ENCODE results near the gene ALDH2. TPM values are rescaled to one million over a fixed set of nuclear protein-coding genes. Genes with fewer than 3 reads are reported as not detected.
"Not testable (repeated sequence)": the region's sequence is repeated elsewhere in the genome, so short reads cannot be mapped to it uniquely, and the experiment has no call there.

ALDH2 gene
- total RNA-seq, 1 donor from 2014 or later, result 23.9 TPM

- DNase-seq, result no peak
Observed at GRCh38 chr12:111827907-111828306, 61.2 kb downstream of the ALDH2 start.

DNA sequence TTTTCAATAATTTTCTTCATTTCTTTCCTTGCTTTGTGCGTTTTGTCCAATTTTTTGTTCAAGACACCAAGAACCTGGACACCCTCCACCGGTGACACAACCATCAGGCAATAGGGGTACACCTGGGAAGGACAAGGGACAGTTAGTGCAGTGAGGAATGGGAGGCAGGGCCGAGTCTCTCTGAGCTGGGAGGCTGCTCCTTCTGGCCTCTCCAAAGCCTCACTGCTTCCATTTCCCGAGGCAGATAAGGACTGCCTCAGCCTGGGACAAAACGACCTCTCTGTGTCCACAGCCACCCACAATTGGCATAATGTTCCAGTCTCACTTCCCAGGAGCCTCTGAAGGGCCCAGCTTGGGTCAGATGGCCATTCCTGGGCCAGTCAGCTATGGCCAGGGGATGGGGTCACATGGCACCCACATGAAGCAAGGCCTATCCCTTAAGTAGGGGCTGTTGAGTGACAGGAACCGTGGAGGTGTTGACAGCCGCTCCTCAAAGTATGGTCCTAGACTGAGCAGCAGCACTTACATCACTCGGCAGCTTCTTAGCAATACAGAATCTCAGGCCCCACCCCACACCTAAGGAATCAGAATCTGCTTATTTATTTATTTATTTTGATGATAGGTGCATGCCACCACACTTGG, 61.7 kb downstream of the ALDH2 start:
- no peak for DNase-seq

GRCh38 chr12:111829635-111830034, 62.9 kb downstream of the ALDH2 start:
- not testable (repeated sequence) for DNase-seq

GRCh38 chr12:111834740-111835386, 68.1 kb downstream of the ALDH2 start:
- DNase-seq, result not testable (repeated sequence)

DNA sequence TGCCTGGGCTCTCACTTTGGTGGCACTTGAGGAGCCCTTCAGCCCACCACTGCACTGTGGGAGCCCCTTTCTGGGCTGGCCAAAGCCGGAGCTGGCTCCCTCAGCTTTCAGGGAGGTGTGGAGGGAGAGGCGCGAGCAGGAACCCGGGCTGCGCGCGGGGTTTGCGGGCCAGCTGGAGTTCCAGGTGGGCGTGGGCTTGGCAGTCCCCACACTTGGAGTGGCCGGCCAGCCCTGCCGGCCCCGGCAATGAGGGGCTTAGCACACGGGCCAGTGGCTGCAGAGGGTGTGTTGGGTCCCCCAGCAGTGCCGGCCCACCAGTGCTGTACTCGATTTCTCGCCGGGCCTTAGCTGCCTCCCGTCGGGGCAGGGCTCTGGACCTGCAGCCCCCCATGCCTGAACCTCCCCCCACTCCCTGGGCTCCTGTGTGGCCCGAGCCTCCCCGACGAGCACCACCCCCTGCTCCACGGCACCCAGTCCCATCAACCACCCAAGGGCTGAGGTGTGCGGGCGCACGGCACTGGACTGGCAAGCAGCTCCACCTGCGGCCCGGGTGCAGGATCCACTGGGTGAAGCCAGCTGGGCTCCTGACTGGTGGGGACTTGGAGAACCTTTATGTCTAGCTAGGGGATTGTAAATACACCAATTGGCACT, 68.9 kb downstream of the ALDH2 start:
- not testable (repeated sequence) for DNase-seq

GRCh38 chr12:111838353-111838752, 71.6 kb downstream of the ALDH2 start:
- DNase-seq, result no peak

DNA sequence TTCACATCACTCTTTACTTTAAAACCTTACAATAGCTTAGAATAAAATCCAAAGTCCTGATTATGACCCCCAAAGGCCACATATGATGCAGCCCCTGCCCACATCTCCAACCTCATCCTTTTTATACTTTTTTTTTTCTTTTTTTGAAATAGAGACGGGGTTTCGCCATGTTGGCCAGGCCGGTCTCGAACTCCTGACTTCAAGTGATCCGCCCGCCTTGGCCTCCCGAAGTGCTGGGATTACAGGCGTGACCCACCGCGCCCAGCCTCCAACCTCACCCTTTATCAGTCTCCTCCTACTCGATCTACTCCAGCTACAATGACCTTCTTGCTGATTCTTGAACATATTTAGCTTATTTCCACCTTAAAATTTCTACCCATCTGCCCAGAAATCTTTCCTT, 74.1 kb downstream of the ALDH2 start:
- no peak for DNase-seq

- no peak for DNase-seq
Observed at GRCh38 chr12:111841236-111841749, 74.6 kb downstream of the ALDH2 start.

- peak; percentile 98 for DNase-seq
Observed at GRCh38 chr12:111841750-111842555, 75.2 kb downstream of the ALDH2 start, which contains the start of gene MAPKAPK5. MAPKAPK5 (plus strand) TSS chr12:111842228; CDS start chr12:111842734, 506 bp downstream.

GRCh38 chr12:111842556-111843396, 76.0 kb downstream of the ALDH2 start:
- no peak for DNase-seq

- no peak for DNase-seq
Observed at GRCh38 chr12:111846016-111846415, 79.3 kb downstream of the ALDH2 start.

DNA sequence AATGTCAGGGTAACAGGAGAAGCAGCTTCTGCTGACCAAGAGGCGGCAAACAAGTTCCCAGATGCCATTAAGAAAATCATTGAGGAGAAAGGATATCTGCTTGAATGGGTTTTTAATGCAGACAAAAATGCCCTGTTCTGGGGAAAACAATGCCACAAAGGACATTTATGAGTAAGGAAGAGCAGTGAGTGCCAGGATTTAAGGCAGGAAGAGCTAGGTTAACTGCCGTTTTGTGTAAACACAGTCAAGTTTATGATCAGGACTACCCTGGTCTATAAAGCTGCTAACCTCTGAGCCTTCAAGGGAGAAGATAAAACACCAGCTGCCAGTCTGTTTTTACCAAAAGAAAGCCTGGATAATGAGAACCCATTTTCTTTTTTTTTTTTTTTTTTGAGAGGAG, 83.8 kb downstream of the ALDH2 start:
- no peak for DNase-seq

DNA sequence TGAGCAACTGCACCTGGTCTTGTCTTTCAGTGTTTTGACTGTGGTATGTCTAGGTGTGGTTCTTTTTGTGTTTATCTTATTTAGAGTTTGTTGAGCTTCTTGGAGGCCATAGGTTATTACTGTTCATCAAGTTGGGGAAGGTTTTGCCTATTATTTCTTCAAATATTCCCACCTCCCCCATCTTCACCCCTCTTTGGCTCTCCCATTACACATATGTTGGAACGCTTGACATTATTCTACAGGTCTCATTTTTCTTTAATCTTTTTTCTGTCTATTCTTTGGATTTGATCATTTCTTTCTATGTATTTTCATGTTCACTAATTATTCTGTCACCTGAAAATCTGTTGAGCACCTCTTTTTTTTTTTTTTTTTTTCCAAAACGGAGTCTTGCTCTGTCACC, 91.5 kb downstream of the ALDH2 start:
- DNase-seq, result no peak

GRCh38 chr12:111858778-111859177, 92.0 kb downstream of the ALDH2 start:
- no peak for DNase-seq

DNA sequence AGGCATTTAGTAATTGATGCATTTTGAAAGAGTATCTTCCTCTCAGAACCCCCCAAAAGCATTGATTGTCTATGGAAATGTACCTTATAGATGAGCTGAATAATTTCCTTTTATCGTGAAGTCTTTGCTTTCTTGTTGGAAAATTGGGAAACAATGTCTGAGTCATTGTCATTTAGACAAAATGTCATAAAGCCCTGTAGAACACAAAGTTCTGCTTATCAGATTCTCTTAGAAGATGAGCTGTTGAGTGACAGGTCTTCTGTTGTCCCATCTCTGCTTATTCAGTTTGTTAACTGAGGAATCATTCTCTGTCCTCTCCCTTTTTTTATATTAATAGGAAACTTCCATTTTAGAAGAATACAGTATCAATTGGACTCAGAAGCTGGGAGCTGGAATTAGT, 98.2 kb downstream of the ALDH2 start:
- no peak for DNase-seq

Small RNA genes lying within 50 kb of the gene (small RNA-seq; reads per million reads assigned to genes)
- gene MIR6761 (ENCODE audit: low replicate concordance), result 0.15 reads per million

Other genes with a start within 250 kb of the ALDH2 start
- 51.4 TPM for gene ATXN2, start 167.6 kb upstream of the ALDH2 start, total RNA-seq
- gene BRAP, start 81.0 kb upstream of the ALDH2 start, total RNA-seq, result 20.5 TPM
- 21.2 TPM for gene ACAD10, start 80.9 kb upstream of the ALDH2 start, total RNA-seq
- 38.7 TPM for gene MAPKAPK5, start 75.3 kb downstream of the ALDH2 start, total RNA-seq
- gene TMEM116, start 246.2 kb downstream of the ALDH2 start, total RNA-seq, result 14.7 TPM
- gene ERP29, start 246.5 kb downstream of the ALDH2 start, total RNA-seq, result 35.4 TPM